ENCODE measurements around the gene LIN37.
"Not testable (repeated sequence)": the region's sequence is repeated elsewhere in the genome, so short reads cannot be mapped to it uniquely, and the experiment has no call there.

LIN37 gene

GRCh38 chr19:35718345-35719041 lies 29.9 kb upstream of the LIN37 start:
- no peak for DNase-seq (ENCODE audit: low read depth, low spot score)
- H3K4me3 ChIP-seq (ENCODE audit: low read length) = peak overlapping the region; percentile 87

DNA sequence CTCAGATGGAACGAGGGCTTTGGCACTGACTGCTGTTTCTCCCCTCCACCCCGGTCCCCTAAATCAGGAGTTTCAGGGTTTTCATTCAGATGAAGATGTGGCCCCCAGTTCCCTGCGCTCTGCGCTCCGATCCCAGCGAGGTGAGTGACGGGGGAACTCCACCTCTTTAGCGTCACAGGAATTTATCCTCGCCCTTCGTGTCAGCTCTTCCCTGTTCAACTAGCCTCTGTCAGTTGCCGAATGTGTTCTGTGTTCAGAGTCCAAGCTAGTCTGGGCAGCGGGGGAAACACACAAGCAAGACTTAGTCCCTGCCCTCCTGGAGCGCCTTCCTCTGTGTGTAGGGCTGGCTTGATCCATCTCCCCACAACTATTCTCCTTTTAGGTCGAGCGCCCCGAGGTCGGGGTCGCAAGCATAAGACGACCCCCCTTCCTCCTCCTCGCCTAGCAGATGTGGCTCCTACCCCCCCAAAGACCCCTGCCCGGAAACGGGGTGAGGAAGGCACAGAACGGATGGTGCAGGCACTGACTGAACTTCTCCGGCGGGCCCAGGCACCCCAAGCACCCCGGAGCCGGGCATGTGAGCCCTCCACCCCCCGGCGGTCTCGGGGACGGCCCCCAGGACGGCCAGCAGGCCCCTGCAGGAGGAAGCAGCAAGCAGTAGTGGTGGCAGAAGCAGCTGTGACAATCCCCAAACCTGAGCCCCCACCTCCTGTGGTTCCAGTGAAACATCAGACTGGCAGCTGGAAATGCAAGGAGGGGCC lies 28.8 kb upstream of the LIN37 start:
- H3K4me3 ChIP-seq (ENCODE audit: low read length) = no peak overlapping the region
- DNase-seq (ENCODE audit: low read depth, low spot score) = no peak

DNA sequence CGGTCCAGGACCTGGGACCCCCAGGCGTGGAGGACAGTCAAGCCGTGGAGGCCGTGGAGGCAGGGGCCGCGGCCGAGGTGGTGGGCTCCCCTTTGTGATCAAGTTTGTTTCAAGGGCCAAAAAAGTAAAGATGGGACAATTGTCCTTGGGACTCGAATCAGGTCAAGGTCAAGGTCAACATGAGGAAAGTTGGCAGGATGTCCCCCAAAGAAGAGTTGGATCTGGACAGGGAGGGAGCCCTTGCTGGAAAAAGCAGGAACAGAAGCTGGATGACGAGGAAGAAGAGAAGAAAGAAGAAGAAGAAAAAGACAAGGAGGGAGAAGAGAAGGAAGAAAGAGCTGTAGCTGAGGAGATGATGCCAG lies 28.2 kb upstream of the LIN37 start:
- no peak overlapping the region for H3K4me3 ChIP-seq (ENCODE audit: low read length)
- no peak for DNase-seq (ENCODE audit: low read depth, low spot score)

GRCh38 chr19:35720648-35721047 lies 27.7 kb upstream of the LIN37 start:
- no peak for DNase-seq (ENCODE audit: low read depth, low spot score)
- no peak overlapping the region for H3K4me3 ChIP-seq (ENCODE audit: low read length)

GRCh38 chr19:35721374-35721773 lies 27.0 kb upstream of the LIN37 start:
- H3K4me3 ChIP-seq (ENCODE audit: low read length) = no peak overlapping the region
- no peak for DNase-seq (ENCODE audit: low read depth, low spot score)

DNA sequence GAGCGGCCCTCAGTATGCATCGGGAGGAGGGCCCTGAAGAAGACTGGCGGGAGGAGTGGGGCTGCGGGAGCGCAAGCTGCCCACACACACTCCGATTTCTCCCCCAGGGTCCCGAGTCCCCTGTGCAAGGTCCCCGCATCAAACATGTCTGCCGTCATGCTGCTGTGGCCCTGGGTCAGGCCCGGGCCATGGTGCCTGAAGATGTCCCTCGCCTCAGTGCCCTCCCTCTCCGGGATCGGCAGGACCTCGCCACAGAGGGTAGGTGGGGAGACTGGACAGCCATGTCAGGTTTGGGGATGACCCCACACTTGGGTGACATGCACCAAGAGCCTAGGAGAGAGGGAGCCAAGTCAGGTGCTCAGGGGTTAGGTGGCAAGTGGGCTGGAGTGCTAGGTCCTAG lies 25.9 kb upstream of the LIN37 start:
- no peak for DNase-seq (ENCODE audit: low read depth, low spot score)
- no peak overlapping the region for H3K4me3 ChIP-seq (ENCODE audit: low read length)

DNA sequence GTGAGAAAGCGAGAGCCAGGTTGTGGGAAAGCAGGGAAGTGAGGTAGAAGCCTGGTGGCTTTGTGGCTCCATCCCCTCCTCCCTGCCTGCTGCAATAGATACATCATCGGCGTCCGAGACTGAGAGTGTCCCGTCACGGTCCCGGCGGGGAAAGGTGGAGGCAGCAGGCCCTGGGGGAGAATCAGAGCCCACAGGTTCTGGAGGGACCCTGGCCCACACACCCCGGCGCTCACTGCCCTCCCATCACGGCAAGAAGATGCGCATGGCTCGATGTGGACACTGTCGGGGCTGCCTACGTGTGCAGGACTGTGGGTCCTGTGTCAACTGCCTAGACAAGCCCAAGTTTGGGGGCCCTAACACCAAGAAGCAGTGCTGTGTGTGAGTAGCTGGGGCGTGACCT lies 25.5 kb upstream of the LIN37 start:
- no peak for DNase-seq (ENCODE audit: low read depth, low spot score)
- H3K4me3 ChIP-seq (ENCODE audit: low read length) = no peak overlapping the region

GRCh38 chr19:35723671-35724070 lies 24.7 kb upstream of the LIN37 start:
- no peak for DNase-seq (ENCODE audit: low read depth, low spot score)
- no peak overlapping the region for H3K4me3 ChIP-seq (ENCODE audit: low read length)

DNA sequence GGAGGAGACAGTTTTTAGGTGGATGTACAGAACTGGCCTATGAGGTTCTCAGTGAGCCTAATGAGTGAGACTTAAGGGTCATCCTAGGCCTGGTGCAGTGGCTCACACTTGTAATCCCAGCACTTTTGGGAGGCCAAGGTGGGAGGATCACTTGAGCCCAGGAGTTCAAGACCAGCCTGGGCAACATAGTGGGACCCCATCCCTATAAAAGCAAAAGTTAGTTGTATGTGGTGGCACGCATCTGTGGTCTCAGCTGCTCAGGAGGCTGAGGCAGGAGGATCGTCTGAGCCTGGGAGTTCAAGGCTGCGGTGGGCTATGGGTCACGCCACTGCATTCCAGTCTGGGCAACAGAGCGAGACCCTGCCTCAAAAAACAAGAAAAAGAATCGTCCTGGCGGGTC lies 24.2 kb upstream of the LIN37 start:
- DNase-seq (ENCODE audit: low read depth, low spot score); H3K4me3 ChIP-seq (ENCODE audit: low read length): not testable (repeated sequence)

- DNase-seq (ENCODE audit: low read depth, low spot score) = no peak
- H3K4me3 ChIP-seq (ENCODE audit: low read length) = no peak overlapping the region
These were observed 23.8 kb upstream of the LIN37 start for GRCh38 chr19:35724560-35724959.

GRCh38 chr19:35725216-35725861 lies 23.0 kb upstream of the LIN37 start:
- no peak for DNase-seq (ENCODE audit: low read depth, low spot score)
- no peak overlapping the region for H3K4me3 ChIP-seq (ENCODE audit: low read length)

GRCh38 chr19:35727053-35727955 lies 21.1 kb upstream of the LIN37 start:
- no peak overlapping the region for H3K4me3 ChIP-seq (ENCODE audit: low read length)
- DNase-seq (ENCODE audit: low read depth, low spot score) = no peak

GRCh38 chr19:35727956-35728706 lies 20.2 kb upstream of the LIN37 start:
- H3K4me3 ChIP-seq (ENCODE audit: low read length) = no peak overlapping the region
- no peak for DNase-seq (ENCODE audit: low read depth, low spot score)

DNA sequence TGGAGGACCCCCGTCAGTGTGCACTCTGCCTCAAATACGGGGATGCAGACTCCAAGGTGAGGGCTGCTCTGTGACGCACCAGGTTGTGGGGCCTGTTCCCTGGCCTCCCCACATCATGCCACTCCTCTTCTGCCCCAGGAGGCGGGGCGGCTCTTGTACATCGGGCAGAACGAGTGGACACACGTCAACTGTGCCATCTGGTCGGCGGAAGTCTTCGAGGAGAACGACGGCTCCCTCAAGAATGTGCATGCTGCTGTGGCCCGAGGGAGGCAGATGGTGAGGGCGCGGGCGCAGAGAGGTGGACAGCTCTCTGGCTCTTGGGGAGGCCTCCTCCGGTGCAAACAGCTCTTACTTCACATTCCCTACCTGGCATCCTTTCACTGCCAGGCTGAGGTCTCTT lies 19.4 kb upstream of the LIN37 start:
- no peak overlapping the region for H3K4me3 ChIP-seq (ENCODE audit: low read length)
- DNase-seq (ENCODE audit: low read depth, low spot score) = no peak

DNA sequence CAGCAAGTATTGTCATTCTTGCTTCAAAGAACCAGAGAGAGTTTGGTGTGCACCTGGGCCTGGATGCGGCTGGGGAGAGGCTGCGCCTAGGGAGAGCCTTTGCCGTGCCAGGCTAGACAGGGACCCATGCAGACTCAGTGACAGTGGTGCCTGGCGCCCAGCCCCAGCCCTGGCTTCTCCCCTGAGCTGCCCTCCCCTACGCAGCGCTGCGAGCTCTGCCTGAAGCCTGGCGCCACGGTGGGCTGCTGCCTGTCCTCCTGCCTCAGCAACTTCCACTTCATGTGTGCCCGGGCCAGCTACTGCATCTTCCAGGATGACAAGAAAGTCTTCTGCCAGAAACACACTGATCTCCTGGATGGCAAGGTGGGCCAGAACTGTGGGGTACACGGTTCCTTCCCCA lies 18.6 kb upstream of the LIN37 start:
- H3K4me3 ChIP-seq (ENCODE audit: low read length) = no peak overlapping the region
- DNase-seq (ENCODE audit: low read depth, low spot score) = no peak

DNA sequence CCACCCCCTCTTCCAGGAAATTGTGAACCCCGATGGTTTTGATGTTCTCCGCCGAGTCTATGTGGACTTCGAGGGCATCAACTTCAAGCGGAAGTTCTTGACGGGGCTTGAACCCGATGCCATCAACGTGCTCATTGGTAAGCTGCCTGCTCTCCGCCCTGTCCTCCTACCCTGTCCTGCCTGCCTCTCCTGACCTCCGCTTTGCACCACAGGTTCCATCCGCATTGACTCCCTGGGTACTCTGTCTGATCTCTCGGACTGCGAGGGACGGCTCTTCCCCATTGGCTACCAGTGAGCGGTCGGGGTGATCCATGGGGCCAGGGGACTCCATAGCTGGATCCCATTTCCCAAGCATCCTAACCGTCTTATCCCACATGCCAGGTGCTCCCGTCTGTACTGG lies 18.1 kb upstream of the LIN37 start:
- no peak overlapping the region for H3K4me3 ChIP-seq (ENCODE audit: low read length)
- DNase-seq (ENCODE audit: low read depth, low spot score) = no peak

DNA sequence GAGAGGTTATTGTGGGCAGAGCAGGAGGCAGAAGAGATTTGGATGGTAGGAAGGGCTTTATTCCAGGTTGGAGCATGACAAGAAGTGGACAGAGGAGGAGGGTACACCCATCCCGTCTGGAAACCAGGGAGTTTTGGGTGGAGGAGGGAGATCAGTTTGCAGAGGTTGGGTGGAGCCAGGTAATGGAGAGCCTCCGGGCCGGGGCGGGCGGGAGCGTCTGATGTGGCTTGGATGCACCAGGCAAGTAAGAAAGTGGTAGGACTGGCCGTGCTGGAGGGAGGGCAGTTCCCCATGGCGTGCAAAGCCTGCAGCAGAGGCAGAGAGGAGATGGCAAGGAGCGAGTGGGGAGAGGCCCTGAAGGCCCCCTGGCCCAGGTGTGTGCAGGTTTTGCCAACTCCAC lies 17.0 kb upstream of the LIN37 start:
- DNase-seq (ENCODE audit: low read depth, low spot score) = no peak
- no peak overlapping the region for H3K4me3 ChIP-seq (ENCODE audit: low read length)

DNA sequence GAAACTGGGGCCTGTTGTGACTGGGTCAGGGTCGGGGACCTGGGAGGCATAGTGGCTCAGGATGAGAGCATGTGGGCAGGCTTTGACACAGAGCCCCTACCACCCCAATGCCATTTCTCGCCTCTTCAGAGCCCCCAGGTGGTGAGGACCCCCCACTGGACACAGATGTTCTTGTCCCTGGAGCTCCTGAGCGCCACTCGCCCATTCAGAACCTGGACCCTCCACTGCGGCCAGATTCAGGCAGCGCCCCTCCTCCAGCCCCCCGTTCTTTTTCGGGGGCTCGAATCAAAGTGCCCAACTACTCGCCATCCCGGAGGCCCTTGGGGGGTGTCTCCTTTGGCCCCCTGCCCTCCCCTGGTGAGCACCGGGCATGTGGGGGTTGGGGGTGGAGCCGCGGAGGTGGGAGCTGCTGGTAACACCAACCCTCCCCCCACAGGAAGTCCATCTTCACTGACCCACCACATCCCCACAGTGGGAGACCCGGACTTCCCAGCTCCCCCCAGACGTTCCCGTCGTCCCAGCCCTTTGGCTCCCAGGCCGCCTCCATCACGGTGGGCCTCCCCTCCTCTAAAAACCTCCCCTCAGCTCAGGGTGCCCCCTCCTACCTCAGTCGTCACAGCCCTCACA lies 16.5 kb upstream of the LIN37 start:
- H3K4me3 ChIP-seq (ENCODE audit: low read length) = no peak overlapping the region
- no peak for DNase-seq (ENCODE audit: low read depth, low spot score)
